ENCODE data around the gene LHFPL4.

LHFPL4 gene

GRCh38 chr3:9549600-9549999, 4.0 kb downstream of the LHFPL4 start:
- Histone ChIP-seq H3K4me1 (ENCODE audit: control insufficient read depth in 5 of 5, insufficient read depth in 5 of 5, low read length in 5 of 5) (no peaks in the 10 kb centered on the region), H3K27ac (ENCODE audit: low read depth, low read length) (no peak overlapping the region), H3K27me3 (ENCODE audit: control insufficient read depth in 5 of 5, insufficient read depth in 4 of 5, low read length in 5 of 5) (peaks cover 4 to 35% (median 21%) of the 10 kb centered on the region in 5 donors), H3K9ac (ENCODE audit: low read length in 5 of 5) (no peak overlapping the region), H3K4me3 (ENCODE audit: low read depth in 1 of 5, low read length in 5 of 5) (no peak overlapping the region), H3K36me3 (ENCODE audit: control insufficient read depth in 5 of 5, insufficient read depth in 5 of 5, low read length in 5 of 5) (no peaks in the 10 kb centered on the region), H3K9me3 (ENCODE audit: control insufficient read depth in 5 of 5, low read length in 5 of 5) (no peaks in the 10 kb centered on the region)

- no peak overlapping the region for H3K27ac ChIP-seq (ENCODE audit: low read depth, low read length)
- no peaks in the 10 kb centered on the region for H3K9me3 ChIP-seq (ENCODE audit: control insufficient read depth in 5 of 5, low read length in 5 of 5)
- H3K27me3 ChIP-seq (ENCODE audit: control insufficient read depth in 5 of 5, insufficient read depth in 4 of 5, low read length in 5 of 5) = peaks cover 4 to 31% (median 15%) of the 10 kb centered on the region in 5 donors
- H3K9ac ChIP-seq (ENCODE audit: low read length in 5 of 5) = no peak overlapping the region
- no peak overlapping the region for H3K4me3 ChIP-seq (ENCODE audit: low read depth in 1 of 5, low read length in 5 of 5)
- H3K4me1 ChIP-seq (ENCODE audit: control insufficient read depth in 5 of 5, insufficient read depth in 5 of 5, low read length in 5 of 5) = no peaks in the 10 kb centered on the region
- H3K36me3 ChIP-seq (ENCODE audit: control insufficient read depth in 5 of 5, insufficient read depth in 5 of 5, low read length in 5 of 5) = no peaks in the 10 kb centered on the region
These were observed 4.6 kb downstream of the LHFPL4 start for GRCh38 chr3:9548991-9549390.

- H3K27me3 ChIP-seq (ENCODE audit: control insufficient read depth in 5 of 5, insufficient read depth in 4 of 5, low read length in 5 of 5) = no peaks in the 10 kb centered on the region
- H3K4me3 ChIP-seq (ENCODE audit: low read depth in 1 of 5, low read length in 5 of 5) = no peak overlapping the region
- no peak overlapping the region for H3K9ac ChIP-seq (ENCODE audit: low read length in 5 of 5)
- no peaks in the 10 kb centered on the region for H3K9me3 ChIP-seq (ENCODE audit: control insufficient read depth in 5 of 5, low read length in 5 of 5)
- H3K27ac ChIP-seq (ENCODE audit: low read depth, low read length) = no peak overlapping the region
- H3K36me3 ChIP-seq (ENCODE audit: control insufficient read depth in 5 of 5, insufficient read depth in 5 of 5, low read length in 5 of 5) = no peaks in the 10 kb centered on the region
- no peaks in the 10 kb centered on the region for H3K4me1 ChIP-seq (ENCODE audit: control insufficient read depth in 5 of 5, insufficient read depth in 5 of 5, low read length in 5 of 5)
These were observed 11.4 kb downstream of the LHFPL4 start for GRCh38 chr3:9542182-9542581.

- Histone ChIP-seq H3K27me3 (ENCODE audit: control insufficient read depth in 5 of 5, insufficient read depth in 4 of 5, low read length in 5 of 5) (peaks cover 0 to 7% (median 0%) of the 10 kb centered on the region in 5 donors), H3K9me3 (ENCODE audit: control insufficient read depth in 5 of 5, low read length in 5 of 5) (no peaks in the 10 kb centered on the region), H3K36me3 (ENCODE audit: control insufficient read depth in 5 of 5, insufficient read depth in 5 of 5, low read length in 5 of 5) (no peaks in the 10 kb centered on the region), H3K4me1 (ENCODE audit: control insufficient read depth in 5 of 5, insufficient read depth in 5 of 5, low read length in 5 of 5) (no peaks in the 10 kb centered on the region), H3K9ac (ENCODE audit: low read length in 5 of 5) (no peak overlapping the region), H3K4me3 (ENCODE audit: low read depth in 1 of 5, low read length in 5 of 5) (no peak overlapping the region), H3K27ac (ENCODE audit: low read depth, low read length) (no peak overlapping the region)
These were observed 17.4 kb downstream of the LHFPL4 start for GRCh38 chr3:9536212-9536611.

- Histone ChIP-seq H3K4me3 (ENCODE audit: low read depth in 1 of 5, low read length in 5 of 5) (no peak overlapping the region), H3K9me3 (ENCODE audit: control insufficient read depth in 5 of 5, low read length in 5 of 5) (no peaks in the 10 kb centered on the region), H3K4me1 (ENCODE audit: control insufficient read depth in 5 of 5, insufficient read depth in 5 of 5, low read length in 5 of 5) (no peaks in the 10 kb centered on the region), H3K27me3 (ENCODE audit: control insufficient read depth in 5 of 5, insufficient read depth in 4 of 5, low read length in 5 of 5) (peaks cover 0 to 7% (median 0%) of the 10 kb centered on the region in 5 donors), H3K9ac (ENCODE audit: low read length in 5 of 5) (no peak overlapping the region), H3K27ac (ENCODE audit: low read depth, low read length) (no peak overlapping the region), H3K36me3 (ENCODE audit: control insufficient read depth in 5 of 5, insufficient read depth in 5 of 5, low read length in 5 of 5) (no peaks in the 10 kb centered on the region)
These were observed 19.2 kb downstream of the LHFPL4 start for GRCh38 chr3:9534429-9534828.

- Histone ChIP-seq H3K9me3 (ENCODE audit: control insufficient read depth in 5 of 5, low read length in 5 of 5) (no peaks in the 10 kb centered on the region), H3K36me3 (ENCODE audit: control insufficient read depth in 5 of 5, insufficient read depth in 5 of 5, low read length in 5 of 5) (no peaks in the 10 kb centered on the region), H3K4me3 (ENCODE audit: low read depth in 1 of 5, low read length in 5 of 5) (no peak overlapping the region), H3K27ac (ENCODE audit: low read depth, low read length) (no peak overlapping the region), H3K9ac (ENCODE audit: low read length in 5 of 5) (no peak overlapping the region), H3K27me3 (ENCODE audit: control insufficient read depth in 5 of 5, insufficient read depth in 4 of 5, low read length in 5 of 5) (peaks cover 0 to 3% (median 0%) of the 10 kb centered on the region in 5 donors), H3K4me1 (ENCODE audit: control insufficient read depth in 5 of 5, insufficient read depth in 5 of 5, low read length in 5 of 5) (no peaks in the 10 kb centered on the region)
These were observed 28.5 kb downstream of the LHFPL4 start for GRCh38 chr3:9525078-9525477.

- Histone ChIP-seq H3K27ac (ENCODE audit: low read depth, low read length) (no peak overlapping the region), H3K4me3 (ENCODE audit: low read depth in 1 of 5, low read length in 5 of 5) (no peak overlapping the region), H3K9ac (ENCODE audit: low read length in 5 of 5) (no peak overlapping the region), H3K27me3 (ENCODE audit: control insufficient read depth in 5 of 5, insufficient read depth in 4 of 5, low read length in 5 of 5) (peaks cover 2 to 5% (median 4%) of the 10 kb centered on the region in 5 donors), H3K4me1 (ENCODE audit: control insufficient read depth in 5 of 5, insufficient read depth in 5 of 5, low read length in 5 of 5) (no peaks in the 10 kb centered on the region), H3K36me3 (ENCODE audit: control insufficient read depth in 5 of 5, insufficient read depth in 5 of 5, low read length in 5 of 5) (no peaks in the 10 kb centered on the region), H3K9me3 (ENCODE audit: control insufficient read depth in 5 of 5, low read length in 5 of 5) (peaks cover 0 to 4% (median 0%) of the 10 kb centered on the region in 5 donors)
These were observed 38.7 kb downstream of the LHFPL4 start for GRCh38 chr3:9514956-9515355.

GRCh38 chr3:9514306-9514705, 39.3 kb downstream of the LHFPL4 start:
- H3K9me3 ChIP-seq (ENCODE audit: control insufficient read depth in 5 of 5, low read length in 5 of 5) = peaks cover 0 to 4% (median 0%) of the 10 kb centered on the region in 5 donors
- no peaks in the 10 kb centered on the region for H3K36me3 ChIP-seq (ENCODE audit: control insufficient read depth in 5 of 5, insufficient read depth in 5 of 5, low read length in 5 of 5)
- peaks cover 8 to 11% (median 10%) of the 10 kb centered on the region in 5 donors for H3K27me3 ChIP-seq (ENCODE audit: control insufficient read depth in 5 of 5, insufficient read depth in 4 of 5, low read length in 5 of 5)
- no peaks in the 10 kb centered on the region for H3K4me1 ChIP-seq (ENCODE audit: control insufficient read depth in 5 of 5, insufficient read depth in 5 of 5, low read length in 5 of 5)
- H3K4me3 ChIP-seq (ENCODE audit: low read depth in 1 of 5, low read length in 5 of 5) = no peak overlapping the region
- no peak overlapping the region for H3K27ac ChIP-seq (ENCODE audit: low read depth, low read length)
- no peak overlapping the region for H3K9ac ChIP-seq (ENCODE audit: low read length in 5 of 5)

GRCh38 chr3:9512456-9513045, 41.1 kb downstream of the LHFPL4 start:
- no peak overlapping the region for H3K27ac ChIP-seq (ENCODE audit: low read depth, low read length)
- H3K36me3 ChIP-seq (ENCODE audit: control insufficient read depth in 5 of 5, insufficient read depth in 5 of 5, low read length in 5 of 5) = no peaks in the 10 kb centered on the region
- H3K4me1 ChIP-seq (ENCODE audit: control insufficient read depth in 5 of 5, insufficient read depth in 5 of 5, low read length in 5 of 5) = no peaks in the 10 kb centered on the region
- peaks cover 14 to 25% (median 23%) of the 10 kb centered on the region in 5 donors for H3K27me3 ChIP-seq (ENCODE audit: control insufficient read depth in 5 of 5, insufficient read depth in 4 of 5, low read length in 5 of 5)
- no peaks in the 10 kb centered on the region for H3K9me3 ChIP-seq (ENCODE audit: control insufficient read depth in 5 of 5, low read length in 5 of 5)
- no peak overlapping the region for H3K4me3 ChIP-seq (ENCODE audit: low read depth in 1 of 5, low read length in 5 of 5)
- H3K9ac ChIP-seq (ENCODE audit: low read length in 5 of 5) = no peak overlapping the region

- H3K4me1 ChIP-seq (ENCODE audit: control insufficient read depth in 5 of 5, insufficient read depth in 5 of 5, low read length in 5 of 5) = no peaks in the 10 kb centered on the region
- no peaks in the 10 kb centered on the region for H3K36me3 ChIP-seq (ENCODE audit: control insufficient read depth in 5 of 5, insufficient read depth in 5 of 5, low read length in 5 of 5)
- H3K27ac ChIP-seq (ENCODE audit: low read depth, low read length) = no peak overlapping the region
- H3K9me3 ChIP-seq (ENCODE audit: control insufficient read depth in 5 of 5, low read length in 5 of 5) = no peaks in the 10 kb centered on the region
- H3K27me3 ChIP-seq (ENCODE audit: control insufficient read depth in 5 of 5, insufficient read depth in 4 of 5, low read length in 5 of 5) = peaks cover 14 to 34% (median 23%) of the 10 kb centered on the region in 5 donors
- no peak overlapping the region for H3K4me3 ChIP-seq (ENCODE audit: low read depth in 1 of 5, low read length in 5 of 5)
- H3K9ac ChIP-seq (ENCODE audit: low read length in 5 of 5) = no peak overlapping the region
These were observed 44.8 kb downstream of the LHFPL4 start for GRCh38 chr3:9508781-9509180.
